AG04449 (cell line): Measurements from ENCODE around the gene IL24.

Experiments used
- CTCF ChIA-PET: fragments of 350-600 bp; formaldehyde crosslinking; extraction: SDS; loops from one replicate; lab custom pipeline; 2021; ENCODE audit warnings: antibody characterized with exemption; lab: Yijun Ruan, JAX
- POLR2A ChIA-PET: fragments of 400-600, 350-600 bp; formaldehyde crosslinking; extraction: SDS; loops from one replicate; lab custom pipeline; 2020; ENCODE audit warnings: antibody characterized with exemption, inconsistent platforms; lab: Yijun Ruan, JAX
- DNase-seq: peaks from one replicate; pipeline ENCODE4 v3.0.0-alpha.2; 2010; ENCODE audit warnings: low read depth, low spot score
- H3K4me3 ChIP-seq: 2 replicates; pipeline ENCODE4 v1.5.1; 2011; ENCODE audit warnings: low read depth, mild to moderate bottlenecking, control low read depth, low read length
- CTCF ChIP-seq: IDR thresholded peaks from one replicate; pipeline ENCODE4 v1.5.1; 2011; ENCODE audit warnings: mild to moderate bottlenecking, moderate library complexity, low read length, control low read depth, inconsistent platforms; ENCODE audit not compliant: insufficient read depth; ENCODE audit errors: missing control alignments

Gene IL24

GRCh38 chr1:206930210-206930798 is 33.1 kb downstream of the IL24 start:
- no peak for TF ChIP-seq CTCF
- CTCF ChIA-PET = interaction anchor here (1.3 to 4.7 kb wide), 3 partner anchors 18 to 121 kb away, joined by 4 to 32 read pairs (median 7); no protein-coding TSS in a partner anchor
- DNase-seq = no peak
- H3K4me3 ChIP-seq = no peak overlapping the region
- POLR2A ChIA-PET = no interaction called here

- ChIA-PET POLR2A (no interaction called here), CTCF (interaction anchor here (1.1 to 3.7 kb wide), 13 partner anchors 9 to 269 kb away, joined by 3 to 19 read pairs (median 4); no protein-coding TSS in a partner anchor)
- DNase-seq = no peak
- no peak for TF ChIP-seq CTCF
- no peak overlapping the region for H3K4me3 ChIP-seq
Measured at GRCh38 chr1:206931709-206932108, 34.5 kb downstream of the IL24 start.

DNA sequence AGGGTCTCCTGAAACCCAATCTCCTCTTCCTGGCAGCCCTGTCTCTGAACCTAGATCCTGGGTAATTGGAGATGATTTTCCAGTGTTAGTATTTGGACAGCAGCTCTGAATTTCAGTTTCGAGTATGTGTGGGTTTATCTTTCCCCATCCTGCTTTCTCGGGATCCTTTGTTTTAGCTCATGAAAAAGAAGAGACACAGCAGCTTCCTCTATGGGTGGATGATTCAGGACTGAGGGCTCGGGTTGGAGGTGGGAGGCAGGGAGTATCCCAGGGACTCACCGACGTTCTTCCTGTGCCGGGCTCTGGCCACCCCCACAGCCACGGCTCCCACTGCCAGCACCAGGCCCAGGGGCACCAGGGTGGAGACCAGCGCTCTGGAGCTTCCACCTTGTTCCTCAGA is 34.9 kb downstream of the IL24 start:
- H3K4me3 ChIP-seq = no peak overlapping the region
- POLR2A ChIA-PET = no interaction called here
- no peak for TF ChIP-seq CTCF
- CTCF ChIA-PET = interaction anchor here (1.0 to 3.7 kb wide), 14 partner anchors 8 to 269 kb away, joined by 3 to 19 read pairs (median 4); no protein-coding TSS in a partner anchor
- no peak for DNase-seq

DNA sequence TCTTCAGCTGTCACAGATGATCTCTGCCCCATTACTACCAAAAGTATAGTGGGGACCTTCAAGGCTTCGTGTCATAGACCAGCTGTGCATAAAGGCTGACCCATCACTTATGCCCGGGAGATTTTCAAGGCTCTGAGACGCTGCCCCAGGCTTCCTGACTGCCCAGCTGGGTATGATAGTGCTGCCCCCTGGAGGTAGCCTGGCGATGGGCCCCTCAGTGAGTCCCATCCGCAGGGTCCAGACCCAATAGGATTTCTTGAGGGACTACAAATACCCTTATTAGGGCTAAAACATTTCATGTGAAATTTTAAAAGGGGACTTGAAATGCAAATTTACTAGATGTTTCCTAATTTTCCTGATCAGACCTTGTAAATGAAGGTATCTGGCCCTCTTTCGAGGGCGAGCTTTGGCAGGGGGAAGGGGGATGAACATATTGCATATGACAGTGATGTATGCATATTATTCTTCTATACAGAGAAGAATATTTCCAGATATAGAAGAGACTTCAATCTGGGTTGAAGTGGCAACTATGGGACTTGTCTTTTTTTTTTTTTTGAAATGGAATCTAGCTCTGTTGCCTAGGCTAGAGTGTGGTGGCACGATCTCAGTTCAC is 36.2 kb downstream of the IL24 start:
- TF ChIP-seq CTCF = peak; percentile 50
- H3K4me3 ChIP-seq = no peak overlapping the region
- ChIA-PET POLR2A (no interaction called here), CTCF (interaction anchor here (0.6 to 3.7 kb wide), 6 partner anchors 10 to 146 kb away, joined by 3 to 19 read pairs (median 6); no protein-coding TSS in a partner anchor)
- no peak for DNase-seq

DNA sequence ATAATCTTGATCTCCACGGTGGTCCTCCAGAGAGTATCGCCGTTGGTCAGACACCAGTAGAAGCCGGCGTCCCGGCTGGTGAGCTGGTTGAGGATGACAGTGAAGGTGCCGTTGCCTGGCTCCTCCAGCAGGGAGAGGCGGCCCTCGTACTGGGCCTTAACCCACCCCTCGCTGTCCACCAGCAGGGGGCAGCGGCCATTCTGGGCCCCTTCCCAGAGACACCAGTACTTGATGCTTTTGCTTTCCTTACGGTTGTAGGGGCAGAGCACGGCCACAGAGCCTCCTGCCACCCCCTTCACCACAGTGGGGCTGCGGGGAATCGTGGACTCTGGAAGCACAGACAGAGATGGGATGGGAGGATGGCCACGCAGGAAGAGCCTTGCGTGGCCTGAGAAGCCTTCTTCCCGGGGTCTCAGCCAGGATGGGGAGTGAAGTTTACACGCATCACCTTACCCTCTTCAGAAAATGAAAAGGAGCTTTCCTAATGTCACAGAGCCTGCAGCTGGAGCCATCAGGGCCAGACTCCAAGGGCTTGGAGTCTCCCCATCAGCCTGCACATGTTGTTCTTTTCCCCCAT is 38.3 kb downstream of the IL24 start:
- no peak for DNase-seq
- POLR2A ChIA-PET = no interaction called here
- no peak overlapping the region for H3K4me3 ChIP-seq
- peak; percentile 64 for TF ChIP-seq CTCF
- CTCF ChIA-PET = interaction anchor here (0.7 to 3.0 kb wide), 15 partner anchors 10 to 564 kb away, joined by 3 to 30 read pairs (median 4); partner anchors contain the start of gene PIGR

DNA sequence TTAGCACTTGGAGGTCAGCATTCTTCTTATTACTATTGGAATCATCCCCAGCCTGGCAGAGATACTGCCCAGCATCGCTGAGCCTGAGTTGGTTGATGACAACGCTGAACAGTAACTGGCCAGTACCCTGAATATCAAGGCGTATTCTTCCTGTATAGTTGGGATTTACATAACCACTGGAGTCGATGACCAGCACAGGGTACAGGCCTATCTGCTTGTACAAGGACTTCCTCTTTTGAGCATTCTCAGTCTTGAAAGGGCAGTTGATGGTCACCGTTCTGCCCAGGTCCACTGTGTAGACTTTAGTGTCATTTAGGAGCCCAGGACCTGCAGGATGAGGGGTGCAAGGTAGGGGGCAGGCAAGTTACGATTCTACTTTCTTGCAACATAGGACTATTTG is 40.2 kb downstream of the IL24 start:
- DNase-seq = no peak
- TF ChIP-seq CTCF = no peak
- ChIA-PET POLR2A (no interaction called here), CTCF (interaction anchor here (2.9 to 3.0 kb wide), 2 partner anchors 25 to 44 kb away, joined by 17 to 30 read pairs; no protein-coding TSS in a partner anchor)
- H3K4me3 ChIP-seq = no peak overlapping the region
